Measurements from ENCODE around the gene COL6A6. TPM values are rescaled to one million over a fixed set of nuclear protein-coding genes. Genes with fewer than 3 reads are reported as not detected.
A peak's percentile ranks its signal among the peaks of the same experiment; 100 is the strongest.

COL6A6 gene
- total and polyA plus RNA-seq, 2 experiments from 2014 or later, result 0.15 to 1.1 TPM

DNA sequence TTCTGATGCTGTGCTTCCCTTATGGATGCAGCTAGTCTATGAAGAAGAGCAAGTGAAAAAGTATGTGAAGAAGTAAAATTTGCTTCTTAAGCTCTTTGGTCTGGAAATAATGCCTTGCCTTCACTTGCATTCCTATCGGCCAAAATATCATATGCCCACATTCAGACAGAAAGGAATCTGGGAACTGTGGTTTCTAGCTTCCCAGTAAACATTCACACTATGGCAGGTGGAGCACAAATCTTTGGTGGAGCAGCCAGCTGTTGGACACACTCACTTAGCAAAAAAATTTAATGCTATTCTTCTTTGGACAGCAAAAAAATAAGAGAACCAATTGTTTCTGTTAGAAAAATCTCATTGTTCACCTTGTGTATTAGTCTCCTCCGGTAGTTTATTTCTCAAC lies 12.3 kb upstream of the COL6A6 start:
- DNase-seq (ENCODE audit: low read depth in 1 of 2, low spot score in 1 of 2), result no peak
- Histone ChIP-seq H3K4me1 (ENCODE audit: low read depth) (no peaks in the 10 kb centered on the region), H3K4me3 (no peak overlapping the region), H3K9me3 (ENCODE audit: low read depth) (no peaks in the 10 kb centered on the region), H3K36me3 (no peaks in the 10 kb centered on the region), H3K27me3 (peaks cover 66% of the 10 kb centered on the region), H3K27ac (no peak overlapping the region)
- TF ChIP-seq, protein P1, sequence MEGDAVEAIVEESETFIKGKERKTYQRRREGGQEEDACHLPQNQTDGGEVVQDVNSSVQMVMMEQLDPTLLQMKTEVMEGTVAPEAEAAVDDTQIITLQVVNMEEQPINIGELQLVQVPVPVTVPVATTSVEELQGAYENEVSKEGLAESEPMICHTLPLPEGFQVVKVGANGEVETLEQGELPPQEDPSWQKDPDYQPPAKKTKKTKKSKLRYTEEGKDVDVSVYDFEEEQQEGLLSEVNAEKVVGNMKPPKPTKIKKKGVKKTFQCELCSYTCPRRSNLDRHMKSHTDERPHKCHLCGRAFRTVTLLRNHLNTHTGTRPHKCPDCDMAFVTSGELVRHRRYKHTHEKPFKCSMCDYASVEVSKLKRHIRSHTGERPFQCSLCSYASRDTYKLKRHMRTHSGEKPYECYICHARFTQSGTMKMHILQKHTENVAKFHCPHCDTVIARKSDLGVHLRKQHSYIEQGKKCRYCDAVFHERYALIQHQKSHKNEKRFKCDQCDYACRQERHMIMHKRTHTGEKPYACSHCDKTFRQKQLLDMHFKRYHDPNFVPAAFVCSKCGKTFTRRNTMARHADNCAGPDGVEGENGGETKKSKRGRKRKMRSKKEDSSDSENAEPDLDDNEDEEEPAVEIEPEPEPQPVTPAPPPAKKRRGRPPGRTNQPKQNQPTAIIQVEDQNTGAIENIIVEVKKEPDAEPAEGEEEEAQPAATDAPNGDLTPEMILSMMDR (IDR thresholded peaks at IDR 0.05; ENCODE audit: low read depth, low read length), result no peak

DNA sequence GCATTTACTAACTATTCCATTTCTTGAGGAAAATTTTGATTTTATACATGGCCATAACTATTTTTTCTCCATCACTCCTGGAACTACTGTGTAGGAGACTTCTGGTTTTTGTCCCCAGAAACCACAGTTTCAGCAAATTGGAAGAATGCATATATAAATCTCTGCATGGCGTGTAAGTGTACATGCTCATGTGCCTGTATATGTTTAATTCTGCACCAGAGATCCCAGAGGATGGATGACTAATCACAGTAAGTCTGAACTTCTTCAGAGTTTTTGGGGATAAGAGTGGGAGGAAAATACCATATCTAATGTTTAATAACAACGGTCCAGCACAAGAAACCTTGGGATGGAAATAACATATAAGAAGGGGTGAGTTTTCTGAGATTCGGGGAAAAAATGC lies 10.9 kb upstream of the COL6A6 start:
- TF ChIP-seq, protein P1 (IDR thresholded peaks at IDR 0.05; ENCODE audit: low read depth, low read length), result no peak
- no peaks in the 10 kb centered on the region for H3K9me3 ChIP-seq (ENCODE audit: low read depth)
- no peak overlapping the region for H3K27ac ChIP-seq

DNA sequence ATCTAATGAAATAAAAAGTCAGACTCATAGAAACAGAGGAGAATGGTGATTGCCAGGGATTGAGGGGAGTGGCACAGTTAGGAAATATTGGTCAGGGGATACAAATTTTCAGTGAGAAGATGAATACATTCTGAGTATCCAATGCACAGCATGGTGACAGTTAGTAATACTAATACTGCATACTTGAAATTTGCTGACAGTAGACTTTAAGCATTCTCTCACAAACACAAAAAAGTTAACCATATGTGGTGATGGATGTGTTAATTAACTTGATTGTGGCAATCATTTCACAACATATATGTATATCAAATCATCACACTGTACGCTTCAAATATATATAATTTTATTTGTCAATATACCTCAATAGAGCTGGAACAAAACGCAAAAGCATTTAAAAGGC lies 9.2 kb upstream of the COL6A6 start:
- peaks cover 86% of the 10 kb centered on the region for H3K27me3 ChIP-seq
- no peaks in the 10 kb centered on the region for H3K36me3 ChIP-seq
- TF ChIP-seq, protein P1 (IDR thresholded peaks at IDR 0.05; ENCODE audit: low read depth, low read length), result no peak
- DNase-seq (ENCODE audit: low read depth in 1 of 2, low spot score in 1 of 2), result no peak
- H3K9me3 ChIP-seq (ENCODE audit: low read depth), result no peaks in the 10 kb centered on the region
- H3K4me1 ChIP-seq (ENCODE audit: low read depth), result no peaks in the 10 kb centered on the region
- no peak overlapping the region for H3K4me3 ChIP-seq
- no peak overlapping the region for H3K27ac ChIP-seq

More for the DNA sequence above, 10.9 kb upstream of the COL6A6 start:
- DNase-seq (ENCODE audit: low read depth in 1 of 2, low spot score in 1 of 2), result peak in 1 of 2 donors; percentile 5
- Histone ChIP-seq H3K27me3 (peaks cover 78% of the 10 kb centered on the region), H3K4me3 (no peak overlapping the region), H3K4me1 (ENCODE audit: low read depth) (no peaks in the 10 kb centered on the region), H3K36me3 (no peaks in the 10 kb centered on the region)

DNA sequence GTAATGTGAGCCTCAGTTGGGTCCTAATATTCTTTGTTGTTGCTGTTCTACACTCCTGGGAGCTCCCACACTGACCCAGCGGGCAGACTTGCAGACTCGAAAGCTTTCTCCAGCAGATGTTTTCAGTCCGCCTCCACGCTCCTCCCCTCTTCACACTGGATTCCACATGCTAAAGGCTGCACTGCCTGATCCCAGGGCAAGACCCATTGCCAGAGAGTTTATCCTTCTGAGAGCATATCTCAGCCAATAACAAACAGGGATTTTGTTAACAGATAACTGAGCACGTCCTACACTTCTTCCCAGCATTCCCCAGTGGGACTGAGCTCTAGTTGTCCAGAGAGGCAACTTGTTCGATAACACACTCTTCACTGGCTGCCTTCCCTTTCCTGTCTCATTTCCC lies 8.0 kb upstream of the COL6A6 start:
- DNase-seq (ENCODE audit: low read depth in 1 of 2, low spot score in 1 of 2), result peak in 1 of 2 donors; percentile 62
- H3K27ac ChIP-seq, result no peak overlapping the region
- TF ChIP-seq, protein P1 (IDR thresholded peaks at IDR 0.05; ENCODE audit: low read depth, low read length), result no peak
- H3K4me1 ChIP-seq (ENCODE audit: low read depth), result no peaks in the 10 kb centered on the region
- no peaks in the 10 kb centered on the region for H3K36me3 ChIP-seq
- H3K9me3 ChIP-seq (ENCODE audit: low read depth), result no peaks in the 10 kb centered on the region
- no peak overlapping the region for H3K4me3 ChIP-seq
- peaks cover 89% of the 10 kb centered on the region for H3K27me3 ChIP-seq

DNA sequence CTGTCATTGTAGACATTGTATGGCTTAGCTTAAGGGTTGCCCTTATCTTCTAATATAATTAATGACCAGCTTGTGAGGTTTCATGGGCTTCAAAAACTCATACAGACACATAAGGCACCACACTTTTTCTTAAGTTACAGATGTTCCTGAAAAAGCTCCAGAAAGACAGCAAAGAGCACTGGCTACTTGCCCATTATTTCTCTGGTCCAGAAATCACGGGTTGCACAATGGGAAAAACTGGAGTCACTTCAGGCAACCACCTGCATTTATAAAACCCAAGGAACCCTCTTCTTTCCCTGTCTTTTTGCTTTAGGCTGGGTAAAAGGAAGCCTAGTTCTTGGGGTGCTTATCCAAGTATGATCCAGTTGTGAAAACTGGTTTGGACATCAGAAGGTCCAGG lies 2.3 kb upstream of the COL6A6 start:
- TF ChIP-seq, protein P1 (IDR thresholded peaks at IDR 0.05; ENCODE audit: low read depth, low read length), result no peak
- Histone ChIP-seq H3K36me3 (no peaks in the 10 kb centered on the region), H3K27ac (no peak overlapping the region), H3K27me3 (peaks cover 98% of the 10 kb centered on the region), H3K4me3 (no peak overlapping the region), H3K4me1 (ENCODE audit: low read depth) (no peaks in the 10 kb centered on the region), H3K9me3 (ENCODE audit: low read depth) (no peaks in the 10 kb centered on the region)
- peak in 1 of 2 donors; percentile 32 for DNase-seq (ENCODE audit: low read depth in 1 of 2, low spot score in 1 of 2)

DNA sequence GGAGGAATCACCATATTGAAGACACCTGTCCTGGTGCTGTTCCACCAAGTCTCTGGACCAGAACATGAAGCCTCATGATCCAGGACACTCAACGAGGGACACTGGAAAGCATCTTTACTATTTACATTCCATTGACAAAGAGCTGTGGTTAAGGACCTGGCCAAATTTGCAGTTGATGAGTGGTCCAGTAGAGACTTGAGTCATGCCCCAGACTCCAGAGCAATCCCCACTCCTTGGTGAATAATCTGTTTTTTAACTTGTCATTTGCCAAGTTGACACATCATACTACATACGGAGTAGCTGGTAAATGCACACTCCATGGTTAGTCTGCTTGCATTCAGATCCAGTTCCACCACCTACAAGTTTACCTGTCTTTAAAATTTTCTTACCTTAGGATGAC lies 1.2 kb upstream of the COL6A6 start:
- Histone ChIP-seq H3K4me1 (ENCODE audit: low read depth) (no peaks in the 10 kb centered on the region), H3K36me3 (no peaks in the 10 kb centered on the region), H3K27ac (no peak overlapping the region), H3K4me3 (no peak overlapping the region), H3K27me3 (peaks cover 98% of the 10 kb centered on the region), H3K9me3 (ENCODE audit: low read depth) (no peaks in the 10 kb centered on the region)
- DNase-seq (ENCODE audit: low read depth in 1 of 2, low spot score in 1 of 2), result no peak
- TF ChIP-seq, protein P1 (IDR thresholded peaks at IDR 0.05; ENCODE audit: low read depth, low read length), result no peak
